Duodenal mucosa (tissue), 2 donors: ENCODE results near the gene IGFBP6.
A peak's percentile ranks its signal among the peaks of the same experiment; 100 is the strongest.
"Not testable (repeated sequence)": the region's sequence is repeated elsewhere in the genome, so short reads cannot be mapped to it uniquely, and the experiment has no call there.

Source experiments
- H3K27ac ChIP-seq: one replicate; pipeline ENCODE4 v1.7.0; 2013; ENCODE audit warnings: low read depth, low read length
- H3K27me3 ChIP-seq, 2 donors: one replicate each; pipeline ENCODE4 v1.7.0; 2013; ENCODE audit warnings: low read length in 2 of 2, control low read depth in 1 of 2; ENCODE audit not compliant: insufficient read depth in 2 of 2, control insufficient read depth in 1 of 2
- H3K36me3 ChIP-seq, 2 donors: one replicate each; pipeline ENCODE4 v1.7.0; 2013; ENCODE audit warnings: low read length in 2 of 2, control low read depth in 1 of 2; ENCODE audit not compliant: insufficient read depth in 2 of 2, control insufficient read depth in 1 of 2
- H3K4me1 ChIP-seq, 2 donors: one replicate each; pipeline ENCODE4 v1.7.0; 2013; ENCODE audit warnings: low read length in 2 of 2, control low read depth in 1 of 2; ENCODE audit not compliant: insufficient read depth in 2 of 2, control insufficient read depth in 1 of 2
- H3K4me3 ChIP-seq, 2 donors: one replicate each; pipeline ENCODE4 v1.7.0; 2013; ENCODE audit warnings: low read length in 2 of 2, low read depth in 1 of 2
- H3K9ac ChIP-seq, 2 donors: one replicate each; pipeline ENCODE4 v1.7.0; 2013; ENCODE audit warnings: low read length in 2 of 2, low read depth in 1 of 2
- H3K9me3 ChIP-seq, 2 donors: one replicate each; pipeline ENCODE4 v1.7.0; 2013; ENCODE audit warnings: low read length in 2 of 2, control low read depth in 1 of 2; ENCODE audit not compliant: control insufficient read depth in 1 of 2

The IGFBP6 gene

DNA sequence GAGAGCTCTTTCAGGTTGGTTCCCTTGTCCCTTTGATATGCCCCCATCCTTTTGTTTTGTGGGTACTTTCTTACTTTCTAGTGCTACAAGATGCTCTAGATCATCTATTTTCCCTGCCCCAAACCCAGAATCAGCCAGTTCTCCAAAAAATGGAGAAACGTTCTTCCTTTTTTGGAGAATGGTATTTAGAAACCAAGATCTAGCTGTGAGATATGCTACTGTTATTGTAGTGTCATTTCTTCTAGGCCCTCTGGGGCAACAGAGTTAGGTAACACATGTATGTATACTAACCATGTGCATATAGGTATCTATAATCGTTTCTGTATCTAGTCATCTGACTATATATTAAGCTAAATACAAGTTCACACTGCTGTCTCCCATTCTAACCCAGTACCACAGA is 6.9 kb upstream of the IGFBP6 start:
- peaks cover 5 to 8% of the 10 kb centered on the region in 2 donors for H3K4me1 ChIP-seq

GRCh38 chr12:53091756-53092155 is 5.7 kb upstream of the IGFBP6 start:
- no peak overlapping the region for H3K9ac ChIP-seq
- no peak overlapping the region for H3K27ac ChIP-seq
- H3K27me3 ChIP-seq: peaks cover 0 to 1% of the 10 kb centered on the region in 2 donors
- no peaks in the 10 kb centered on the region for H3K36me3 ChIP-seq
- peaks cover 5 to 12% of the 10 kb centered on the region in 2 donors for H3K4me1 ChIP-seq
- no peaks in the 10 kb centered on the region for H3K9me3 ChIP-seq
- H3K4me3 ChIP-seq: no peak overlapping the region

More for the DNA sequence above, 6.9 kb upstream of the IGFBP6 start:
- H3K4me3 ChIP-seq: no peak overlapping the region
- H3K9me3 ChIP-seq: no peaks in the 10 kb centered on the region
- no peaks in the 10 kb centered on the region for H3K27me3 ChIP-seq
- H3K36me3 ChIP-seq: no peaks in the 10 kb centered on the region
- H3K27ac ChIP-seq: no peak overlapping the region
- no peak overlapping the region for H3K9ac ChIP-seq

DNA sequence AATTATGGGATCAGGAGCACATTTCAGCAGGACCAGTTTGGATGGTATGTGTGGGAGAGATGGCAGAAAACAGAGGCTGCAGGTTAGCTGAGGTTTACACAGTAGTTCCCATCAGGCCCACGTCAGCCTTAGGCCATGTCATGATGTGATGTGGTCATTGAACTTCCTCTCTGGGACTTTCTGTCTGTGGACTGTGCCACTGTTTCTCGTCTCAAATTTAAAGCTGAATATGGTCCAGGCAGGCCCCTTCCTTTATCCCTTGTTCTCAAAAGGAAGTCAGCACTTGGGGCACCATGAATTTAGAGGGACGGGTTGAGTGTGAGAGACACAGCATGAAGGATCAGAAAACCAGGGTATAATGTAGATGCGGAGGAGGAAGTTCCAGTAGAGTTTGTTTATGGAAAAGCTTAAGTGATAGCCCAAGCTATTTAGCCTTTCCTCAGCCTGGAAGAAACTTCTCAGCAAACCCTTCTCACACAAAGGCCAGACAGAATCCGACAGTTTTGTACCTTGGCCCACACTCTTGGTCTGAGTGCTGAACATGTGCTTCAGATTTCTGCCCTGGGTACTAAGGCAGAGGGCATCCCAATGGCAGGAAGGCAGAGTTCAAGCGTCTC is 3.6 kb upstream of the IGFBP6 start:
- Histone ChIP-seq H3K4me3 (no peak overlapping the region), H3K4me1 (peaks cover 21 to 22% of the 10 kb centered on the region in 2 donors), H3K9me3 (no peaks in the 10 kb centered on the region), H3K27me3 (peaks cover 0 to 7% of the 10 kb centered on the region in 2 donors), H3K36me3 (no peaks in the 10 kb centered on the region), H3K9ac (peak overlapping the region in 1 of 2 donors; percentile 14), H3K27ac (peak overlapping the region; percentile 74)

DNA sequence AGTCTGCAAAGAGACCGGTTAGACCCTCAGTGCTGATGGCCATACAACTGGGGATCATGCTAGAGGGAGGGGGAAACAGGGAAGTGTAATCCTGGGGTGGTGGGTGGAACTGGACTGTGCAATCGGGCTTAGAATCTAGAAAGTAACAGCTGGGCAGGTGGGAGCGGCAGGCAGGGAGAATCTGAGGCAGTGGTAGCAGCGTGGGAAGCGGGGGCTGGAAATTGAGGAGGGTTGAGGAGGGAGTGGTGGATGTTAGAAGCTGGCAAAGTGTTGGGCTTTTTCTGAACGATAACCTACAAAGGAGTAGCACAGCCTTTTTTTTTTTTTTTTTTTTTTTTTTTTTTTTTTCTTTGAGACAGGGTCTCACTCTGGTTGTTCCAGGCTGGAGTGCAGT is 3.1 kb upstream of the IGFBP6 start:
- no peaks in the 10 kb centered on the region for H3K36me3 ChIP-seq
- peak overlapping the region in 1 of 2 donors; percentile 14 for H3K9ac ChIP-seq
- no peaks in the 10 kb centered on the region for H3K9me3 ChIP-seq
- peak overlapping the region; percentile 74 for H3K27ac ChIP-seq
- H3K27me3 ChIP-seq: peaks cover 0 to 7% of the 10 kb centered on the region in 2 donors
- peaks cover 26 to 27% of the 10 kb centered on the region in 2 donors for H3K4me1 ChIP-seq
- no peak overlapping the region for H3K4me3 ChIP-seq

- not testable (repeated sequence) for H3K27me3 ChIP-seq, H3K36me3 ChIP-seq, H3K9me3 ChIP-seq, H3K4me3 ChIP-seq, H3K27ac ChIP-seq, H3K9ac ChIP-seq
- peaks cover 26 to 28% of the 10 kb centered on the region in 2 donors for H3K4me1 ChIP-seq
Measured at GRCh38 chr12:53094796-53095595, 2.5 kb upstream of the IGFBP6 start.

- H3K27ac ChIP-seq, H3K27me3 ChIP-seq, H3K4me3 ChIP-seq, H3K9me3 ChIP-seq, H3K36me3 ChIP-seq, H3K9ac ChIP-seq: not testable (repeated sequence)
- H3K4me1 ChIP-seq: peaks cover 26 to 28% of the 10 kb centered on the region in 2 donors
Measured at GRCh38 chr12:53095596-53095895, 1.9 kb upstream of the IGFBP6 start.

DNA sequence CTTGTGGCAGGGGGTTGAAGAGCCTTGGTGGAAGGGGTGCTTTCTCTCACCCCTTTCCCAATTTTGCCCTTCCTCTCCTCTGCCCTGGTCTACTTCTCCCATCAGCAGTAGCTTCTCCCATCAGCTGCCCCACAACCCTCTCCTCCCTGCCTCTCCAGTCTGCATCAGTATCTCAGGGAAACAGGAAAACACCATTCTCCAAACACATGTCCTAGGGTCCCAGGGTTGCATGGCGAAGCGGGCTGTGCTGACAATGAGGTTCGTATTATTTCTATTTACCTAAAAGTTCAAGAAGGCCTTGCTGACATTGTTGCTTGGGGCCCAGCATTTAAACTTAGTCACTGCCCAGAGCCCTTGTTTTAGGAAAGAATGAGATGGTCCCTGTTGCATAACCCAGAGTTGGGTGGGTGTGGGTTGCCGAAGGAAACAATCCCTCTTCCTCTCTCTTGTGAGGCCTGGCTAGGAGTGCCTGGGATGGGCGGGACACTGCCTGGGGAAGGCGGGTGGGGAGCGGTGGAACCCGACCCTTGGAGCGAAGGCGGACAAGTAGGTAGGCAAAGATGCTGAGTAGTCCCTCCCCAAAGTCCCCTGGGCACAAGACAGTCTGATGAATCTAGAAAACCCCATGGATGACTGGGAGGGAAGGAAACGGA is 1.3 kb upstream of the IGFBP6 start:
- Histone ChIP-seq H3K27ac (peak overlapping the region; percentile 70), H3K4me1 (peaks cover 26 to 28% of the 10 kb centered on the region in 2 donors)

GRCh38 chr12:53096759-53097158 is 708 bp upstream of the IGFBP6 start:
- Histone ChIP-seq H3K4me1 (peaks cover 26 to 28% of the 10 kb centered on the region in 2 donors), H3K27me3 (peaks cover 0 to 7% of the 10 kb centered on the region in 2 donors), H3K9me3 (no peaks in the 10 kb centered on the region), H3K36me3 (no peaks in the 10 kb centered on the region), H3K27ac (peak overlapping the region; percentile 70), H3K9ac (peak overlapping the region in 1 of 2 donors; percentile 65), H3K4me3 (peak overlapping the region; percentile 65 to 73)

More for the DNA sequence above, 1.3 kb upstream of the IGFBP6 start:
- no peaks in the 10 kb centered on the region for H3K36me3 ChIP-seq
- peak overlapping the region in 1 of 2 donors; percentile 65 for H3K4me3 ChIP-seq
- H3K27me3 ChIP-seq: peaks cover 0 to 7% of the 10 kb centered on the region in 2 donors
- peak overlapping the region in 1 of 2 donors; percentile 65 for H3K9ac ChIP-seq
- H3K9me3 ChIP-seq: no peaks in the 10 kb centered on the region

GRCh38 chr12:53097207-53097563 is 282 bp upstream of the IGFBP6 start:
- H3K4me3 ChIP-seq: peak overlapping the region; percentile 65 to 73
- peak overlapping the region; percentile 70 for H3K27ac ChIP-seq
- H3K27me3 ChIP-seq: peaks cover 0 to 7% of the 10 kb centered on the region in 2 donors
- H3K9ac ChIP-seq: peak overlapping the region in 1 of 2 donors; percentile 65
- no peaks in the 10 kb centered on the region for H3K9me3 ChIP-seq
- no peaks in the 10 kb centered on the region for H3K36me3 ChIP-seq
- H3K4me1 ChIP-seq: peaks cover 28 to 31% of the 10 kb centered on the region in 2 donors
